Prostate gland (tissue), 2 donors: ENCODE data around the gene DSCAML1. TPM values are rescaled to one million over a fixed set of nuclear protein-coding genes. Genes with fewer than 3 reads are reported as not detected.

ENCODE experiments used
- DNase-seq: peaks from one replicate; pipeline ENCODE4 v3.0.0-alpha.2; 2019; ENCODE audit warnings: low spot score
- H3K27ac ChIP-seq, 2 donors: fragments of 200-600 bp; sonication (generic); 2 replicates each; pipeline ENCODE4 v1.5.1; 2017 to 2019
- H3K27me3 ChIP-seq: fragments of 200-600 bp; sonication (generic); replicated peaks from 2 replicates; pipeline ENCODE4 v1.5.1; 2019; ENCODE audit not compliant: insufficient read depth
- H3K36me3 ChIP-seq, 2 donors: fragments of 200-600 bp; sonication (generic); 1 replicate in 1 of 2; 2 replicates in 1 of 2; pipeline versions ENCODE4 v1.5.1 to v1.8.1; 2017 to 2019
- H3K4me1 ChIP-seq: fragments of 200-600 bp; sonication (generic); replicated peaks from 2 replicates; pipeline ENCODE4 v1.5.1; 2019
- H3K4me3 ChIP-seq, 2 donors: fragments of 200-600 bp; sonication (generic); 2 replicates each; pipeline ENCODE4 v1.5.1; 2017 to 2019
- H3K9me3 ChIP-seq: fragments of 200-600 bp; sonication (generic); 2 replicates; pipeline ENCODE4 v1.5.1; 2017
- CTCF ChIP-seq, 4 experiments: fragments of 200-600 bp in 2 of 4; fragments of 450-650 bp in 2 of 4; sonication (generic) in 2 of 4; IDR thresholded peaks; 1 replicate in 3 of 4; 2 replicates in 1 of 4; pipeline ENCODE4 v1.5.1; 2016 to 2019; ENCODE audit warnings: antibody characterized with exemption in 4 of 4, mild to moderate bottlenecking in 2 of 4, moderate library complexity in 2 of 4
- POLR2A ChIP-seq: fragments of 450-650 bp; IDR thresholded peaks from one replicate; pipeline ENCODE4 v1.6.1; 2016; ENCODE audit warnings: antibody characterized with exemption, mild to moderate bottlenecking
- POLR2AphosphoS5 ChIP-seq: sonication (generic); formaldehyde crosslinking; IDR thresholded peaks from one replicate; pipeline ENCODE4 v1.6.1; 2017; ENCODE audit warnings: antibody characterized with exemption
- WGBS: methylation state at CpG from one replicate; pipeline ENCODE4 v1.1.5; 2018; 5-methylcytosine and 5-hydroxymethylcytosine counted together
- intact Hi-C: fragments of 100-400 bp; cut with DNase I; formaldehyde crosslinking; loops from one replicate; pipeline ENCODE4 v1.14.2; 2022
- total RNA-seq, 2 donors: library from RNA; depleted of rRNA; stranded (reverse); fragments of >200 nt; gene quantifications; one replicate each; pipeline ENCODE4 v1.1.0, GENCODE V29; 2016

DSCAML1 gene
- total RNA-seq, 2 donors from 2014 or later: 0.14 to 2.8 TPM

- TF ChIP-seq CTCF (IDR thresholded peaks at IDR 0.05): no peak
- no peak for TF ChIP-seq POLR2A
- no peak for TF ChIP-seq POLR2AphosphoS5
- no peak overlapping the region for H3K4me3 ChIP-seq
- no peak overlapping the region for H3K27ac ChIP-seq
- 90% methylated on average over 22 of the region's 24 CpGs for WGBS
- H3K4me1 ChIP-seq: no peaks in the 10 kb centered on the region
- no peak for DNase-seq
- no peaks in the 10 kb centered on the region for H3K27me3 ChIP-seq
- no peaks in the 10 kb centered on the region for H3K9me3 ChIP-seq
- intact Hi-C loops: no loop called here
- no peaks in the 10 kb centered on the region for H3K36me3 ChIP-seq
Measured at GRCh38 chr11:117524468-117525183, 272.4 kb downstream of the DSCAML1 start.

- no peak overlapping the region for H3K27ac ChIP-seq
- no peaks in the 10 kb centered on the region for H3K27me3 ChIP-seq
- TF ChIP-seq CTCF (IDR thresholded peaks at IDR 0.05): no peak
- no peak for TF ChIP-seq POLR2A
- no peak for TF ChIP-seq POLR2AphosphoS5
- H3K9me3 ChIP-seq: no peaks in the 10 kb centered on the region
- 58% methylated on average over 3 of the region's 3 CpGs for WGBS
- no peaks in the 10 kb centered on the region for H3K36me3 ChIP-seq
- H3K4me1 ChIP-seq: no peaks in the 10 kb centered on the region
- no peak for DNase-seq
- H3K4me3 ChIP-seq: no peak overlapping the region
- intact Hi-C loops: no loop called here
Measured at GRCh38 chr11:117523680-117524079, 273.3 kb downstream of the DSCAML1 start.

GRCh38 chr11:117521974-117522373 lies 275.0 kb downstream of the DSCAML1 start:
- no peaks in the 10 kb centered on the region for H3K27me3 ChIP-seq
- DNase-seq: no peak
- no peaks in the 10 kb centered on the region for H3K4me1 ChIP-seq
- H3K27ac ChIP-seq: no peak overlapping the region
- no peaks in the 10 kb centered on the region for H3K36me3 ChIP-seq
- no peaks in the 10 kb centered on the region for H3K9me3 ChIP-seq
- WGBS: 86% methylated on average over 4 of the region's 4 CpGs
- H3K4me3 ChIP-seq: no peak overlapping the region
- intact Hi-C loops: no loop called here
- TF ChIP-seq POLR2A (no peak), POLR2AphosphoS5 (no peak), CTCF (IDR thresholded peaks at IDR 0.05) (no peak)

GRCh38 chr11:117520966-117521365 lies 276.1 kb downstream of the DSCAML1 start:
- Histone ChIP-seq H3K4me1 (no peaks in the 10 kb centered on the region), H3K36me3 (no peaks in the 10 kb centered on the region), H3K27me3 (no peaks in the 10 kb centered on the region), H3K27ac (no peak overlapping the region), H3K4me3 (no peak overlapping the region), H3K9me3 (no peaks in the 10 kb centered on the region)
- TF ChIP-seq CTCF (IDR thresholded peaks at IDR 0.05): no peak
- no peak for TF ChIP-seq POLR2A
- no peak for TF ChIP-seq POLR2AphosphoS5
- intact Hi-C loops: no loop called here
- DNase-seq: no peak
- 93% methylated on average over 21 of the region's 21 CpGs for WGBS

- intact Hi-C loops: no loop called here
- TF ChIP-seq POLR2AphosphoS5 (no peak), POLR2A (no peak), CTCF (IDR thresholded peaks at IDR 0.05) (no peak)
- Histone ChIP-seq H3K36me3 (no peaks in the 10 kb centered on the region), H3K4me1 (no peaks in the 10 kb centered on the region), H3K4me3 (no peak overlapping the region), H3K27ac (no peak overlapping the region), H3K27me3 (no peaks in the 10 kb centered on the region), H3K9me3 (no peaks in the 10 kb centered on the region)
- WGBS: 71% methylated on average over 3 of the region's 3 CpGs
- DNase-seq: no peak
Measured at GRCh38 chr11:117520201-117520600, 276.8 kb downstream of the DSCAML1 start.
